BE2C (cell line): ENCODE measurements around the gene OARD1.

Experiments used
- DNase-seq: peaks from one replicate; pipeline ENCODE4 v3.0.0-alpha.2; 2020
- H3K27me3 ChIP-seq: fragments of 250-450 bp; sonication (Bioruptor Pico); 2 replicates; pipeline ENCODE4 v1.5.1; 2020; ENCODE audit warnings: mild to moderate bottlenecking
- H3K36me3 ChIP-seq: fragments of 250-450 bp; sonication (Bioruptor Pico); 2 replicates; pipeline ENCODE4 v1.5.1; 2020; ENCODE audit warnings: mild to moderate bottlenecking
- H3K4me1 ChIP-seq: fragments of 250-450 bp; sonication (Bioruptor Pico); 2 replicates; pipeline ENCODE4 v1.5.1; 2020
- H3K4me3 ChIP-seq: 2 replicates; pipeline ENCODE4 v1.5.1; 2011; ENCODE audit warnings: low read depth, low read length
- H3K9me3 ChIP-seq: fragments of 250-450 bp; sonication (Bioruptor Pico); 2 replicates; pipeline ENCODE4 v1.5.1; 2020
- CTCF ChIP-seq: IDR thresholded peaks from 2 replicates; pipeline ENCODE4 v1.5.1; 2012; ENCODE audit warnings: mild to moderate bottlenecking, low read depth, low read length

Gene OARD1

DNA sequence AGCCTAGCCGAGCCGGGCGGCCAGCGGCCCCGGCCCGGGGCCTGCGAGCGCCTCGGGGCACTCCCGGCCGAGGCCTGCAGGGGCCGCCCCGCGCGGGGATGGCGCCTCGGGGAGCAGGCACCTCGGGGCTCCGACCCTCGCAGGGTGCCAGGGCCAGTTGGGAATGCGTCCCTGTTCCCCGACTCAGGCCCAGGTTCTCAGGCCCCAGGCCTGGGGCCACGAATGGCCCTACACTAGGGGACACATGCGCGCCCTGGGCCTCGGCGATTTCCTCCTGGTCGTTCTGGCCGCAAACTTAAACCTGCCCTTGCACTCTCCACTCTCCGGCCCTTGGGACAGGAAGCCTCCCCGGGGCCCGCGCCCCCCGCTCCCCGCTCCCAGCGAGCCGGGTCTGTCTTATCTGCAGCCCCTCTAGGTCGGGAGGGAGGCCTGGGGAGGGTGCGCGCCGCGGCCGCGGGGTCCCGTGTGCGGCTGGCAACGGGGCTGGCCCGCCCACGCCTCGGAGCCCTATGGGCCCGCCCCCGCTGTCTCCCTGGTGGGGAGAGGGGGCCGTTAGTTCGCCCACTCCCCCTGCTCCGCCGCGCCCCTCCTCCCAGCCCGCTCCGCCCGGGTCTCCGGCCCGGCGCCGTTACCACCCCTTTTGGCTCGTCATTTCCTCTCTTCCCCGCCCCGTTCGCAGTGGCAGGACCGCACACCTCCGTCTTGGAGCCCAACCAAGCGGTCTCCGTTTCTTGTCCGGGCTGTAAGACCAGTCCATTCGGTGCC is 1.2 kb upstream of the OARD1 start:
- no peaks in the 10 kb centered on the region for H3K36me3 ChIP-seq
- no peaks in the 10 kb centered on the region for H3K27me3 ChIP-seq
- DNase-seq, result peak; percentile 92
- no peak for TF ChIP-seq CTCF
- H3K4me3 ChIP-seq, result peak overlapping the region; percentile 96
- H3K9me3 ChIP-seq, result no peaks in the 10 kb centered on the region
- no peaks in the 10 kb centered on the region; the same call in none of the 2 replicates for H3K4me1 ChIP-seq

DNA sequence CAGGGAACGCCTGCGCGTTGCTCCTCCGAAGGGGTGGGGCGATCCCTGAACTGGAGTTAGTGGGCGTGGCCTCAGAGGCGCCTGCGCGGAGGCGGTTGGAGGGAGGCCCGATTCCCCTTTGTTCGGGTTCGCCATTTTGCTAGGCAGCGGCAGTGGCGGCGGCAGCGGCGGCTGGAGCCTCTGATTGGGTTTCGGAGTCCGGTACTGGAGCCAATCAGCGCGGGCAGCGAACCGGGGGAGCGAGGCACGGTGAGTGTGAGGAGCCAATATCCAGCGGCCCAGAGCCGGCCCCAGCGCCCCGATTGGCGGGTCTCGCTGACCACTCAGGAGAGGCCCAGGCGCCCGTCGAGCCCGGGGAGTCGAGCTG is 663 bp upstream of the OARD1 start, which contains the start of gene NFYA:
TSS of gene NFYA (plus strand) at position 139 of the 367 bp plus-strand sequence. CDS start 6,116 bp downstream, outside the sequence.
- no peak for TF ChIP-seq CTCF
- Histone ChIP-seq H3K4me1 (no peaks in the 10 kb centered on the region; the same call in none of the 2 replicates), H3K36me3 (no peaks in the 10 kb centered on the region), H3K9me3 (no peaks in the 10 kb centered on the region), H3K27me3 (no peaks in the 10 kb centered on the region), H3K4me3 (peak within 1 kb of the TSS; percentile 96)
- DNase-seq, result no peak

- H3K4me3 ChIP-seq, result peak overlapping the region; percentile 96
- H3K9me3 ChIP-seq, result no peaks in the 10 kb centered on the region
- H3K36me3 ChIP-seq, result no peaks in the 10 kb centered on the region; the same call in 1 of the 2 replicates
- no peaks in the 10 kb centered on the region for H3K27me3 ChIP-seq
- no peaks in the 10 kb centered on the region; the same call in none of the 2 replicates for H3K4me1 ChIP-seq
- DNase-seq, result no peak
- TF ChIP-seq CTCF, result peak; percentile 13; the same call in 1 of the 2 replicates
These were observed 644 bp downstream of the OARD1 start for GRCh38 chr6:41071501-41071922.

DNA sequence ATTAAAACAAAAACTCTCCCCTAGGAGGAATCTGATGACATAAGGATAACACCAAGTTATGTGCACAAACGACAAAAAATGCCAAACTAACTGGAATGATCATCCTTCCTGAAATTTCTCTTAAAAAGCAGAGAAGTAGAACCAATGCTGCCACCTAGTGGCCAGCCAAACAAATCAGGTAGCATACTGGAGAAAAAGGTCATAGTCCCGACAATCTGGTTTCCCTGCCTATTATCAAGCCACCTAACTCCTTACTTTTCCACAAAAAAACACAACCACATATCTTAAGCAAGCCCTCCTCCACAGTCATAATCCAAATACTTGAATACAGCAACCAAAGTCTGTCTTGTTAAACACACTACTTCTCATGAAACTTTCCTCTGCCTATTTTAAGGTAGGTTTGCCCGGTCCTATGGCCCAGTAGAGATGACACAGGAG is 5.3 kb downstream of the OARD1 start:
- Histone ChIP-seq H3K4me1 (no peaks in the 10 kb centered on the region), H3K9me3 (no peaks in the 10 kb centered on the region), H3K36me3 (no peaks in the 10 kb centered on the region; the same call in 1 of the 2 replicates), H3K4me3 (no peak overlapping the region), H3K27me3 (no peaks in the 10 kb centered on the region)
- TF ChIP-seq CTCF, result peak; percentile 90
- peak; percentile 76 for DNase-seq

DNA sequence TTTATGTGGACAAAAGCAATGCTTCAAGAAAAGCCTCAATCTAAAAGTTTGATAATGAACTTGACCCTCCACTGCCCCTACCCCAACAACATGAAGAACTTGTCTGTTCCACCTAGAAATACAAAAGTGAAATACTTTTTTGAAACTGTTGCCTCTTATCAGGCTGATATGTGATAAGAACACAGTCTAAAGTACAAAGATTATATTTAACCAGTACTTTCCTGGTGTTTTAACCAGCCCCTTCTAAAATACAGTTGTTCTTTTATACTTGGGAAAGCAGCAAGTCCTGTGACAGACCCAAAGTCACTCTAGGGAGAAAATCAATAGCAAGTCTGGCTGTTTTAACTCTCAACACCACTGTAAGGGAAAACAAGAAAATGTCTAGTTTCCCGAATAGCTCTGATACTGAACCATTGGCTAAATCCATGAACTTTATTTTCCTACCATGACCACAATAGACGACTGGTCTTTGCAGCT is 6.6 kb downstream of the OARD1 start:
- no peak overlapping the region for H3K4me3 ChIP-seq
- H3K4me1 ChIP-seq, result no peaks in the 10 kb centered on the region
- no peaks in the 10 kb centered on the region for H3K9me3 ChIP-seq
- H3K36me3 ChIP-seq, result no peaks in the 10 kb centered on the region; the same call in 1 of the 2 replicates
- H3K27me3 ChIP-seq, result no peaks in the 10 kb centered on the region
- no peak for TF ChIP-seq CTCF
- DNase-seq, result no peak

DNA sequence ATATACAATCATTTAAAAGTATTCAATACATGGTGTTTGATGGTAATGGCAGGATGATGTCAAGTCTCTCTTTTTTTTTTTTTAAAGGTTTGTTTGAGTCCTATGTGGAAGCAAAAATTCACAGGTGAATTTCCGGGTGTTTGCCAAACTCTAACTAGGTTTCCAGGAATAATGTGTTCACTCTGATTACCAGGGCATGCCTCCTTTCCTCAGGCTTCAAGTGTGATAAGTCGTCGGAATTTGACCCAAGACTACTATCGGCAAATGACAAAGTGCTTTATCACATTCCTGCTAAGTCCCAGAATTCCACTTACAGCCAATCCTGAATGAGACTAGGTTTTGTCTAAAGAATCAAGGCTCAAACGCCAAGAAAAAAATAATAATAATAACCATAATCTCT is 7.3 kb downstream of the OARD1 start:
- no peaks in the 10 kb centered on the region; the same call in 1 of the 2 replicates for H3K36me3 ChIP-seq
- TF ChIP-seq CTCF, result no peak
- no peaks in the 10 kb centered on the region for H3K4me1 ChIP-seq
- no peak for DNase-seq
- H3K4me3 ChIP-seq, result no peak overlapping the region
- no peaks in the 10 kb centered on the region for H3K9me3 ChIP-seq
- no peaks in the 10 kb centered on the region for H3K27me3 ChIP-seq
